Heart left ventricle (tissue), 13 donors: ENCODE results near the gene ATXN2.

Experiments used
- POLR2A ChIP-seq, 2 donors: fragments of 450-650 bp; IDR thresholded peaks; one replicate each; pipeline ENCODE4 v1.6.1; 2017; ENCODE audit warnings: antibody characterized with exemption in 2 of 2, mild to moderate bottlenecking in 2 of 2, moderate library complexity in 2 of 2
- TF ChIP-seq, protein P1 (sequence below), 12 donors: fragments of 200-600 bp; sonication (generic) in 4 of 12; IDR thresholded peaks; one replicate each; pipeline versions ENCODE4 v1.5.0 to v1.8.0; 2018 to 2022; ENCODE audit warnings: antibody characterized with exemption in 12 of 12, mild to moderate bottlenecking in 5 of 12
- donor health status: ischemic (EF 13 %, LVEDD 7.1; RV severe dilation, severe dysfunction).
- donor health status: DM: no; HTN: yes; CAD: no.
- donor health status: DM: no; HTN: no; CAD: no.
- donor health status: ischemic (EF 25% LVEDD 6.9; RV normal size, moderate dysfunction).
- donor health status: ischemic (EF 25% LVEDD 5.7; RV mildly dilated, moderate dysfunction).
- donor health status: ischemic (EF 35%, LVEDD 5.7; RV mildly dilated, moderate dysfunction).
- donor health status: nonischemic (EF 11% LVEDD 7.7; RV severe dilation, severe dysfunction).
- donor health status: DM: yes; HTN: yes; CAD: no.
- donor health status: PGD.
- donor health status: ischemic (EF 29% LVEDD 5.4; RV normal size, mild dysfunction).
- donor health status: nonischemic (EF 23%, LVEDD 6.1; RV moderate dilation, normal function).

- no peak for TF ChIP-seq POLR2A (IDR thresholded peaks at IDR 0.05)
- TF ChIP-seq, protein P1, sequence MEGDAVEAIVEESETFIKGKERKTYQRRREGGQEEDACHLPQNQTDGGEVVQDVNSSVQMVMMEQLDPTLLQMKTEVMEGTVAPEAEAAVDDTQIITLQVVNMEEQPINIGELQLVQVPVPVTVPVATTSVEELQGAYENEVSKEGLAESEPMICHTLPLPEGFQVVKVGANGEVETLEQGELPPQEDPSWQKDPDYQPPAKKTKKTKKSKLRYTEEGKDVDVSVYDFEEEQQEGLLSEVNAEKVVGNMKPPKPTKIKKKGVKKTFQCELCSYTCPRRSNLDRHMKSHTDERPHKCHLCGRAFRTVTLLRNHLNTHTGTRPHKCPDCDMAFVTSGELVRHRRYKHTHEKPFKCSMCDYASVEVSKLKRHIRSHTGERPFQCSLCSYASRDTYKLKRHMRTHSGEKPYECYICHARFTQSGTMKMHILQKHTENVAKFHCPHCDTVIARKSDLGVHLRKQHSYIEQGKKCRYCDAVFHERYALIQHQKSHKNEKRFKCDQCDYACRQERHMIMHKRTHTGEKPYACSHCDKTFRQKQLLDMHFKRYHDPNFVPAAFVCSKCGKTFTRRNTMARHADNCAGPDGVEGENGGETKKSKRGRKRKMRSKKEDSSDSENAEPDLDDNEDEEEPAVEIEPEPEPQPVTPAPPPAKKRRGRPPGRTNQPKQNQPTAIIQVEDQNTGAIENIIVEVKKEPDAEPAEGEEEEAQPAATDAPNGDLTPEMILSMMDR (IDR thresholded peaks at IDR 0.05), result no peak
These were observed 41.1 kb downstream of the ATXN2 start for GRCh38 chr12:111558107-111558376.
